HepG2 (cell line): ENCODE results near the gene VTN. TPM values are rescaled to one million over a fixed set of nuclear protein-coding genes. Genes with fewer than 3 reads are reported as not detected.
A peak's percentile ranks its signal among the peaks of the same experiment; 100 is the strongest.

ENCODE experiments used
- ASH2L ChIP-seq: fragments of 300-600, 200-600 bp; sonication (generic); IDR thresholded peaks from 2 replicates; pipeline ENCODE4 v1.7.0; 2017; ENCODE audit warnings: low read depth, mild to moderate bottlenecking, moderate library complexity, mixed read lengths, low read length; ENCODE audit not compliant: insufficient read length
- ATAD3A ChIP-seq: sonication (generic); formaldehyde crosslinking; IDR thresholded peaks from 2 replicates; pipeline ENCODE4 v1.4.0; 2020; ENCODE audit warnings: missing genetic modification reagents
- ELF3 ChIP-seq: IDR thresholded peaks from 2 replicates; pipeline ENCODE4 v1.6.1; 2016; ENCODE audit warnings: missing genetic modification reagents, missing compliant biosample characterization
- GFI1 ChIP-seq: sonication (generic); formaldehyde crosslinking; IDR thresholded peaks from 2 replicates; pipeline ENCODE4 v1.5.0; 2020; ENCODE audit warnings: missing genetic modification reagents, mild to moderate bottlenecking, borderline replicate concordance
- HNF1A ChIP-seq, 2 experiments: sonication (generic) in 1 of 2; formaldehyde crosslinking in 1 of 2; IDR thresholded peaks; 2 replicates each; pipeline versions ENCODE4 v1.4.0 to v1.6.1; 2016 to 2020; ENCODE audit warnings: borderline replicate concordance in 1 of 2, low read depth in 1 of 2, mild to moderate bottlenecking in 1 of 2, missing genetic modification reagents in 1 of 2
- KLF9 ChIP-seq: IDR thresholded peaks from 2 replicates; pipeline ENCODE4 v1.6.1; 2016; ENCODE audit warnings: low read depth
- NR2F6 ChIP-seq, 2 experiments: IDR thresholded peaks; 2 replicates each; pipeline ENCODE4 v1.6.1; 2016; ENCODE audit warnings: antibody characterized with exemption in 1 of 2, mild to moderate bottlenecking in 1 of 2
- RXRA ChIP-seq: sonication (generic); formaldehyde crosslinking; IDR thresholded peaks from 2 replicates; pipeline ENCODE4 v1.5.1; 2020; ENCODE audit warnings: missing genetic modification reagents
- SKIL ChIP-seq: sonication (generic); formaldehyde crosslinking; IDR thresholded peaks from 2 replicates; pipeline ENCODE4 v1.8.0; 2022; ENCODE audit warnings: missing genetic modification reagents, mild to moderate bottlenecking, moderate library complexity, borderline replicate concordance
- SMC3 ChIP-seq: IDR thresholded peaks from 2 replicates; pipeline ENCODE4 v1.6.1; 2011; ENCODE audit warnings: low read length, improper control_type of control experiment
- ZBTB33 ChIP-seq: sonication (generic); formaldehyde crosslinking; IDR thresholded peaks from 2 replicates; pipeline ENCODE4 v1.4.0; 2020; ENCODE audit warnings: missing genetic modification reagents
- ZNF609 ChIP-seq: sonication (generic); formaldehyde crosslinking; IDR thresholded peaks from 2 replicates; pipeline ENCODE4 v1.4.0; 2020; ENCODE audit warnings: mild to moderate bottlenecking, missing genetic modification reagents, borderline replicate concordance
- ZNF776 ChIP-seq: sonication (generic); formaldehyde crosslinking; IDR thresholded peaks from 2 replicates; pipeline ENCODE4 v1.4.0; 2020; ENCODE audit warnings: mild to moderate bottlenecking, missing genetic modification reagents
- polyA plus RNA-seq, 8 experiments: library from polyadenylated mRNA; depleted of rRNA in 3 of 8; stranded (reverse) in 7 of 8; unstranded in 1 of 8; fragments of >200 nt; fragmentation: Illumina TruSeq in 4 of 8; extraction: Trizol in 4 of 8; gene quantifications; 2 replicates each; pipeline versions ENCODE4 v1.2.1 to v1.2.3, GENCODE V29; 2011 to 2016; ENCODE audit warnings: low read depth in 4 of 8, missing spikeins in 1 of 8, mixed read lengths in 1 of 8; ENCODE audit not compliant: insufficient read depth in 1 of 8
- total RNA-seq, 5 experiments: library from RNA; depleted of rRNA; stranded (reverse); fragments of >200 nt; fragmentation: Illumina TruSeq; extraction: Trizol; gene quantifications; 2 replicates each; pipeline ENCODE4 v1.2.3, GENCODE V29; 2016; ENCODE audit warnings: low read depth in 1 of 5

Gene VTN
- total and polyA plus RNA-seq, 2 of the 13 experiments (the other 11 are each of a cell fraction or from before 2014, with no cell fraction given), result 108 to 131 TPM

GRCh38 chr17:28346746-28347246 is 23.3 kb downstream of the VTN start (continued):
- TF ChIP-seq NR2F6 (IDR thresholded peaks at IDR 0.05), result 0 out of 2 replicates have a peak, but pooled peaks have one; percentile 27
- peak; percentile 67 for TF ChIP-seq NR2F6 (CRISPR knock-in tag; IDR thresholded peaks at IDR 0.05)
- TF ChIP-seq KLF9 (CRISPR knock-in tag), result 0 out of 2 replicates have a peak, but pooled peaks have one; percentile 66
- peak; percentile 73; the same call in 1 of the 2 replicates for TF ChIP-seq GFI1
- TF ChIP-seq ZNF609, result 0 out of 2 replicates have a peak, but pooled peaks have one; percentile 4
- TF ChIP-seq ELF3 (CRISPR knock-in tag), result 0 out of 2 replicates have a peak, but pooled peaks have one; percentile 33
- peak; percentile 24 for TF ChIP-seq ASH2L
- peak; percentile 95 for TF ChIP-seq ZBTB33 (CRISPR knock-in tag)
- no peak for TF ChIP-seq ATAD3A (CRISPR knock-in tag)
- TF ChIP-seq RXRA (CRISPR knock-in tag), result peak; percentile 41; the same call in 1 of the 2 replicates
- 0 out of 2 replicates have a peak, but pooled peaks have one; percentile 15 for TF ChIP-seq SKIL (CRISPR knock-in tag)
- no peak for TF ChIP-seq ZNF776 (CRISPR knock-in tag)
- peak; percentile 74 for TF ChIP-seq SMC3
- TF ChIP-seq HNF1A (IDR thresholded peaks at IDR 0.05; ENCODE audit: low read depth), result no peak
- TF ChIP-seq HNF1A (CRISPR knock-in tag; IDR thresholded peaks at IDR 0.05; ENCODE audit: borderline replicate concordance), result no peak
